HepG2 (cell line): Measurements from ENCODE around the gene BAZ1A.

ENCODE experiments used
- POLR2A ChIP-seq, 2 experiments: IDR thresholded peaks; 2 replicates each; pipeline ENCODE4 v1.6.1; 2011; ENCODE audit warnings: low read depth in 2 of 2, low read length in 2 of 2, mild to moderate bottlenecking in 1 of 2, moderate library complexity in 1 of 2; ENCODE audit not compliant: insufficient read depth in 1 of 2
- POLR2AphosphoS5 ChIP-seq: IDR thresholded peaks from 2 replicates; pipeline ENCODE4 v1.6.1; 2012; ENCODE audit warnings: low read depth, low read length
- SIN3A ChIP-seq: IDR thresholded peaks from 2 replicates; pipeline ENCODE4 v1.6.1; 2011; ENCODE audit warnings: low read depth, mild to moderate bottlenecking, control low read depth, low read length, borderline replicate concordance
- ZNF703 ChIP-seq: sonication (generic); formaldehyde crosslinking; IDR thresholded peaks from 2 replicates; pipeline ENCODE4 v1.5.1; 2020; ENCODE audit warnings: missing genetic modification reagents, mild to moderate bottlenecking, moderate library complexity, borderline replicate concordance

DNA sequence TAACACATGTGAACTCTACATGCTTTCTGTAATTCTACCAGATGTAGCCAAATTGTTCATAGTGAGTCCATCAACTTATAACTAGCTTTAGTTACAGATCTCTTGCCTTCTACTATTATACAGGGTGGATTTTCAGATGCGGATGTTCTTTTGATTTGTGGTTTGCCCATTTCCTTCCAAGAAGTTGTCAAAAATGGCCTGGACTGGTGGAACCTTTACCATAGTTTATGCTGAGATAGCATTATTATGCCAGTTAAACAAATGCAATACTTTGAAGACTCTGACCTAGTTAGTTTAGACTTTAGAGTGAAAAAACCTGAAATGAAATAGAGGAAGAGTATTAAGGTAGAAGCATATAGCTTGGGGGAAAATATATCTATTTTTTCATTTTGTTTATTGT lies 133.3 kb downstream of the BAZ1A start:
- no peak for TF ChIP-seq ZNF703 (CRISPR knock-in tag)
- TF ChIP-seq SIN3A = no peak
- no peak for TF ChIP-seq POLR2A (IDR thresholded peaks at IDR 0.05; ENCODE audit: insufficient read depth in 1 of 2, low read depth in 2 of 2, low read length in 2 of 2)
- TF ChIP-seq POLR2AphosphoS5 = no peak
